WTC11 (cell line): ENCODE measurements around the gene TSSK1B. TPM values are rescaled to one million over a fixed set of nuclear protein-coding genes. Genes with fewer than 3 reads are reported as not detected.
A peak's percentile ranks its signal among the peaks of the same experiment; 100 is the strongest.

Experiments
- ATAC-seq: fragments of 200-7000 bp; cut with Tn5 transposase; 2 replicates; pipeline ENCODE4 v1.10.0; 2021; ENCODE audit warnings: mild to moderate bottlenecking, moderate library complexity
- CTCF ChIA-PET: fragments of 300-600 bp; sonication (Branson Sonifier 250); formaldehyde crosslinking; loops from one replicate; lab custom pipeline; 2021; ENCODE audit warnings: antibody characterized with exemption; lab: Charles Lee
- POLR2A ChIA-PET: fragments of 350-600 bp; sonication (Branson Sonifier 250); formaldehyde crosslinking; loops from one replicate; lab custom pipeline; 2021; ENCODE audit warnings: antibody characterized with exemption; lab: Charles Lee
- DNase-seq: peaks from one replicate; pipeline ENCODE4 v3.0.0; 2021; ENCODE audit warnings: low spot score
- H3K27ac Mint-ChIP-seq: 2 replicates; pipeline ENCODE4 v1.8.0; 2021; ENCODE audit warnings: mixed read lengths
- H3K27me3 Mint-ChIP-seq: 2 replicates; pipeline ENCODE4 v1.8.0; 2021; ENCODE audit warnings: low read depth, mild to moderate bottlenecking, moderate library complexity, mixed read lengths
- H3K36me3 Mint-ChIP-seq: 2 replicates; pipeline ENCODE4 v1.8.0; 2021; ENCODE audit warnings: mixed read lengths
- H3K4me1 Mint-ChIP-seq: 2 replicates; pipeline ENCODE4 v1.8.0; 2022; ENCODE audit warnings: mixed read lengths
- H3K4me3 Mint-ChIP-seq: 2 replicates; pipeline ENCODE4 v1.8.0; 2021; ENCODE audit warnings: mild to moderate bottlenecking, moderate library complexity, mixed read lengths
- H3K9me3 Mint-ChIP-seq: 2 replicates; pipeline ENCODE4 v1.8.0; 2021; ENCODE audit warnings: mixed read lengths
- ATF1 ChIP-seq: sonication (generic); formaldehyde crosslinking; IDR thresholded peaks from 2 replicates; pipeline ENCODE4 v1.8.1; 2023; ENCODE audit warnings: mild to moderate bottlenecking, moderate library complexity, missing genetic modification reagents
- ATF6 ChIP-seq: sonication (generic); formaldehyde crosslinking; IDR thresholded peaks from 2 replicates; pipeline ENCODE4 v1.8.1; 2023; ENCODE audit warnings: mild to moderate bottlenecking, missing genetic modification reagents
- ELF4 ChIP-seq: sonication (generic); formaldehyde crosslinking; IDR thresholded peaks from 2 replicates; pipeline ENCODE4 v1.8.1; 2022; ENCODE audit warnings: low read depth, mild to moderate bottlenecking, moderate library complexity, missing genetic modification reagents
- ESRRA ChIP-seq: sonication (generic); formaldehyde crosslinking; IDR thresholded peaks from 2 replicates; pipeline ENCODE4 v1.8.1; 2022; ENCODE audit warnings: mild to moderate bottlenecking, missing genetic modification reagents, borderline replicate concordance
- FOXJ3 ChIP-seq: sonication (generic); formaldehyde crosslinking; IDR thresholded peaks from 2 replicates; pipeline ENCODE4 v1.9.0; 2021; ENCODE audit warnings: missing genetic modification reagents, mild to moderate bottlenecking, borderline replicate concordance
- FOXK1 ChIP-seq: sonication (generic); formaldehyde crosslinking; IDR thresholded peaks from 2 replicates; pipeline ENCODE4 v1.8.0; 2022; ENCODE audit warnings: mild to moderate bottlenecking, moderate library complexity, missing genetic modification reagents
- GRHL2 ChIP-seq: fragments of 250-450 bp; sonication (Bioruptor Pico); IDR thresholded peaks from 2 replicates; pipeline ENCODE4 v1.8.0; 2022; ENCODE audit warnings: mild to moderate bottlenecking, moderate library complexity; ENCODE audit not compliant: insufficient replicate concordance, severe bottlenecking
- GTF2I ChIP-seq: fragments of 250-450 bp; sonication (Bioruptor Pico); conservative IDR thresholded peaks from 2 replicates; pipeline ENCODE4 v1.4.0; 2021; ENCODE audit warnings: mild to moderate bottlenecking
- MAX ChIP-seq: sonication (generic); formaldehyde crosslinking; IDR thresholded peaks from 2 replicates; pipeline ENCODE4 v1.8.0; 2022; ENCODE audit warnings: mild to moderate bottlenecking, missing genetic modification reagents
- MYBL2 ChIP-seq: sonication (generic); formaldehyde crosslinking; IDR thresholded peaks from 2 replicates; pipeline ENCODE4 v1.8.1; 2023; ENCODE audit warnings: mild to moderate bottlenecking, moderate library complexity, missing genetic modification reagents
- OVOL2 ChIP-seq: fragments of 250-450 bp; sonication (Bioruptor Pico); IDR thresholded peaks from 2 replicates; pipeline ENCODE4 v1.9.0; 2021; ENCODE audit warnings: mild to moderate bottlenecking, borderline replicate concordance
- ZNF138 ChIP-seq: sonication (generic); formaldehyde crosslinking; conservative IDR thresholded peaks from 2 replicates; pipeline ENCODE4 v1.8.1; 2022; ENCODE audit warnings: mild to moderate bottlenecking, moderate library complexity, missing genetic modification reagents
- ZNF219 ChIP-seq: sonication (generic); formaldehyde crosslinking; IDR thresholded peaks from 2 replicates; pipeline ENCODE4 v1.8.0; 2023; ENCODE audit warnings: missing genetic modification reagents, mild to moderate bottlenecking, borderline replicate concordance
- ZNF232 ChIP-seq: sonication (generic); formaldehyde crosslinking; IDR thresholded peaks from 2 replicates; pipeline ENCODE4 v1.8.0; 2022; ENCODE audit warnings: mild to moderate bottlenecking, missing genetic modification reagents
- ZNF512 ChIP-seq: sonication (generic); formaldehyde crosslinking; IDR thresholded peaks from 2 replicates; pipeline ENCODE4 v1.8.1; 2022; ENCODE audit warnings: missing genetic modification reagents, borderline replicate concordance
- ZNF671 ChIP-seq: fragments of 250-450 bp; sonication (Bioruptor Pico); IDR thresholded peaks from 2 replicates; pipeline ENCODE4 v1.8.0; 2021; ENCODE audit warnings: mild to moderate bottlenecking
- ZSCAN18 ChIP-seq: fragments of 250-450 bp; sonication (Bioruptor Pico); IDR thresholded peaks from 2 replicates; pipeline ENCODE4 v2.1.2; 2022; ENCODE audit warnings: mild to moderate bottlenecking, moderate library complexity
- total RNA-seq: library from RNA; stranded (reverse); gene quantifications from 3 replicates; pipeline ENCODE4 v1.2.3, GENCODE V29; 2021
- TF ChIP-seq, protein P1 (sequence below): sonication (generic); formaldehyde crosslinking; IDR thresholded peaks from 2 replicates; pipeline ENCODE4 v1.8.0; 2023; ENCODE audit warnings: missing genetic modification reagents, mild to moderate bottlenecking, borderline replicate concordance
- TF ChIP-seq, protein P2 (sequence below): sonication (generic); formaldehyde crosslinking; IDR thresholded peaks from 2 replicates; pipeline ENCODE4 v1.8.0; 2022; ENCODE audit warnings: mild to moderate bottlenecking, missing genetic modification reagents
- TF ChIP-seq, protein P3 (sequence below): fragments of 250-450 bp; sonication (Bioruptor Pico); IDR thresholded peaks from 2 replicates; pipeline ENCODE4 v1.9.0; 2021; ENCODE audit warnings: mild to moderate bottlenecking

The TSSK1B gene
- total RNA-seq, 1 experiment from 2014 or later: not detected

DNA sequence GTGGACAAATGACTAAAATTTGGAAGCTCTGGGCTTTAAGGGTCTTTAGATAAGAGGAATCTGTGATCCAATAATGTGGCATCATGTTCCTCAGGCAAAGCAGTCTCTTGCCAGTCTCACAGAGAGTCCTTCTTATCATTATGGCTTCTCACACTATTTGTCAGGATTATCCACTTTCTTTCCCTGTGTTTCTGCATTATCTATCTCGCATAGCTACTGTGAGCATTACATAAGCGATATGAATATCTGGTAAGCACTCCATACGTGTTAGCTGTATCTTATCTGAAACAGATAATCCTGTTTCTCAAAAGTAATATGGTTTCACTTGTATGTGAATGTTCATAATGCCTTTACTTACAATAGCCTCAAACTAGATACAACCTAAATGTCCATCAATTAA is 43.9 kb upstream of the TSSK1B start (continued):
- TF ChIP-seq, protein P1, sequence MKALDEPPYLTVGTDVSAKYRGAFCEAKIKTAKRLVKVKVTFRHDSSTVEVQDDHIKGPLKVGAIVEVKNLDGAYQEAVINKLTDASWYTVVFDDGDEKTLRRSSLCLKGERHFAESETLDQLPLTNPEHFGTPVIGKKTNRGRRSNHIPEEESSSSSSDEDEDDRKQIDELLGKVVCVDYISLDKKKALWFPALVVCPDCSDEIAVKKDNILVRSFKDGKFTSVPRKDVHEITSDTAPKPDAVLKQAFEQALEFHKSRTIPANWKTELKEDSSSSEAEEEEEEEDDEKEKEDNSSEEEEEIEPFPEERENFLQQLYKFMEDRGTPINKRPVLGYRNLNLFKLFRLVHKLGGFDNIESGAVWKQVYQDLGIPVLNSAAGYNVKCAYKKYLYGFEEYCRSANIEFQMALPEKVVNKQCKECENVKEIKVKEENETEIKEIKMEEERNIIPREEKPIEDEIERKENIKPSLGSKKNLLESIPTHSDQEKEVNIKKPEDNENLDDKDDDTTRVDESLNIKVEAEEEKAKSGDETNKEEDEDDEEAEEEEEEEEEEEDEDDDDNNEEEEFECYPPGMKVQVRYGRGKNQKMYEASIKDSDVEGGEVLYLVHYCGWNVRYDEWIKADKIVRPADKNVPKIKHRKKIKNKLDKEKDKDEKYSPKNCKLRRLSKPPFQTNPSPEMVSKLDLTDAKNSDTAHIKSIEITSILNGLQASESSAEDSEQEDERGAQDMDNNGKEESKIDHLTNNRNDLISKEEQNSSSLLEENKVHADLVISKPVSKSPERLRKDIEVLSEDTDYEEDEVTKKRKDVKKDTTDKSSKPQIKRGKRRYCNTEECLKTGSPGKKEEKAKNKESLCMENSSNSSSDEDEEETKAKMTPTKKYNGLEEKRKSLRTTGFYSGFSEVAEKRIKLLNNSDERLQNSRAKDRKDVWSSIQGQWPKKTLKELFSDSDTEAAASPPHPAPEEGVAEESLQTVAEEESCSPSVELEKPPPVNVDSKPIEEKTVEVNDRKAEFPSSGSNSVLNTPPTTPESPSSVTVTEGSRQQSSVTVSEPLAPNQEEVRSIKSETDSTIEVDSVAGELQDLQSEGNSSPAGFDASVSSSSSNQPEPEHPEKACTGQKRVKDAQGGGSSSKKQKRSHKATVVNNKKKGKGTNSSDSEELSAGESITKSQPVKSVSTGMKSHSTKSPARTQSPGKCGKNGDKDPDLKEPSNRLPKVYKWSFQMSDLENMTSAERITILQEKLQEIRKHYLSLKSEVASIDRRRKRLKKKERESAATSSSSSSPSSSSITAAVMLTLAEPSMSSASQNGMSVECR: no peak
- no peak for TF ChIP-seq OVOL2 (CRISPR knock-in tag)
- no peak for TF ChIP-seq ZNF232 (CRISPR knock-in tag)
- TF ChIP-seq ESRRA: no peak
- TF ChIP-seq ATF1 (CRISPR knock-in tag): no peak
- TF ChIP-seq, all 79 proteins: peak for 0

DNA sequence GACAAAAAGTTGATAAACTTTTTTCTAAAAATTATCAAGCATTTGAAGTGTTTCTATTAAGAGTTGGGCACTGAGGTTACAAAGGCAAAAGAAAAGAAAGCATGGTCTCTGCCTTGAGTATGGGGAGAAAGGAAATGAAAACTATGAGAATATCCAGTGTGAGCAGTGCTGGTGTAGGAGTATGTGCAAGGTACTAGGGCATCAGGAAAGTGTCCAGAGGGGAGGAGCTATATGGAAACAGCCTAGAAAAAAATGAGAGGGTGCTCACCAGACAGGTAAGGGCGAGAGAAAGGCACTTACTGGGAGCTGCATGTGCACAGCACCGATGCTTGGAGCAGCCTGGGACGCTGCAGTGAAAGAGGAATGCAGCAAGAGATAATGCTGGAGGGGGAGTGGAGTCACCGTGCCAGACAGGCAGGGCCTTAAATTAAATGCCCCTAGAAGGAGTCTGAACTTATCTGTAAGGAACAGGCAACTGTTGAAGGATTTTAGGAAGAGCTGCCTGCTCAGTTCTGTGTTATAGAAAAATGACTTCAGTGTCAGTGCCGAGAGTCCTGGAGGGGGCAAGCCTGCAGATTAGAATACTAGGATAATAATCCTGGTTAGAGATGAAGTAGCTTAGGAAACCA is 39.4 kb upstream of the TSSK1B start:
- peaks cover 19% of the 10 kb centered on the region for H3K4me1 Mint-ChIP-seq
- no peak overlapping the region for H3K27ac Mint-ChIP-seq
- DNase-seq (no peak), ATAC-seq (peak; percentile 65)
- no peak for TF ChIP-seq MAX (CRISPR knock-in tag)
- TF ChIP-seq, protein P2, sequence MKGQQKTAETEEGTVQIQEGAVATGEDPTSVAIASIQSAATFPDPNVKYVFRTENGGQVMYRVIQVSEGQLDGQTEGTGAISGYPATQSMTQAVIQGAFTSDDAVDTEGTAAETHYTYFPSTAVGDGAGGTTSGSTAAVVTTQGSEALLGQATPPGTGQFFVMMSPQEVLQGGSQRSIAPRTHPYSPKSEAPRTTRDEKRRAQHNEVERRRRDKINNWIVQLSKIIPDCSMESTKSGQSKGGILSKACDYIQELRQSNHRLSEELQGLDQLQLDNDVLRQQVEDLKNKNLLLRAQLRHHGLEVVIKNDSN (CRISPR knock-in tag): no peak
- no peak for TF ChIP-seq ATF6
- no peak for TF ChIP-seq GTF2I (CRISPR knock-in tag)
- no peak for TF ChIP-seq ZNF138 (CRISPR knock-in tag)
- TF ChIP-seq GRHL2 (CRISPR knock-in tag): no peak
- no peak for TF ChIP-seq FOXJ3 (CRISPR knock-in tag)
- TF ChIP-seq MYBL2 (CRISPR knock-in tag): no peak
- TF ChIP-seq ZSCAN18 (CRISPR knock-in tag): no peak
- no peak for TF ChIP-seq ZNF219 (CRISPR knock-in tag)
- TF ChIP-seq ZNF512: no peak
- TF ChIP-seq ELF4 (CRISPR knock-in tag): no peak
- no peak for TF ChIP-seq FOXK1 (CRISPR knock-in tag)
- no peak for TF ChIP-seq ZNF671
- TF ChIP-seq ATF1 (CRISPR knock-in tag): no peak
- TF ChIP-seq, protein P3, sequence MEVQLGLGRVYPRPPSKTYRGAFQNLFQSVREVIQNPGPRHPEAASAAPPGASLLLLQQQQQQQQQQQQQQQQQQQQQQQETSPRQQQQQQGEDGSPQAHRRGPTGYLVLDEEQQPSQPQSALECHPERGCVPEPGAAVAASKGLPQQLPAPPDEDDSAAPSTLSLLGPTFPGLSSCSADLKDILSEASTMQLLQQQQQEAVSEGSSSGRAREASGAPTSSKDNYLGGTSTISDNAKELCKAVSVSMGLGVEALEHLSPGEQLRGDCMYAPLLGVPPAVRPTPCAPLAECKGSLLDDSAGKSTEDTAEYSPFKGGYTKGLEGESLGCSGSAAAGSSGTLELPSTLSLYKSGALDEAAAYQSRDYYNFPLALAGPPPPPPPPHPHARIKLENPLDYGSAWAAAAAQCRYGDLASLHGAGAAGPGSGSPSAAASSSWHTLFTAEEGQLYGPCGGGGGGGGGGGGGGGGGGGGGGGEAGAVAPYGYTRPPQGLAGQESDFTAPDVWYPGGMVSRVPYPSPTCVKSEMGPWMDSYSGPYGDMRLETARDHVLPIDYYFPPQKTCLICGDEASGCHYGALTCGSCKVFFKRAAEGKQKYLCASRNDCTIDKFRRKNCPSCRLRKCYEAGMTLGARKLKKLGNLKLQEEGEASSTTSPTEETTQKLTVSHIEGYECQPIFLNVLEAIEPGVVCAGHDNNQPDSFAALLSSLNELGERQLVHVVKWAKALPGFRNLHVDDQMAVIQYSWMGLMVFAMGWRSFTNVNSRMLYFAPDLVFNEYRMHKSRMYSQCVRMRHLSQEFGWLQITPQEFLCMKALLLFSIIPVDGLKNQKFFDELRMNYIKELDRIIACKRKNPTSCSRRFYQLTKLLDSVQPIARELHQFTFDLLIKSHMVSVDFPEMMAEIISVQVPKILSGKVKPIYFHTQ (CRISPR knock-in tag): no peak
- peaks cover 10% of the 10 kb centered on the region for H3K27me3 Mint-ChIP-seq
- peaks cover 23% of the 10 kb centered on the region for H3K9me3 Mint-ChIP-seq
- H3K4me3 Mint-ChIP-seq: no peak overlapping the region
- CTCF ChIA-PET: no interaction called here
- POLR2A ChIA-PET: no interaction called here
- H3K36me3 Mint-ChIP-seq: peaks cover 19% of the 10 kb centered on the region
